ENCODE results near the gene GRM8.

- TF ChIP-seq SMC3 (IDR thresholded peaks at IDR 0.05) = no peak
- no peak for TF ChIP-seq CTCF (IDR thresholded peaks at IDR 0.05)
- no peak for TF ChIP-seq RAD21 (conservative IDR thresholded peaks at IDR 0.05 in 1 of 2, IDR thresholded peaks at IDR 0.05 in 1 of 2)
- no peak for TF ChIP-seq POLR2A (IDR thresholded peaks at IDR 0.05; ENCODE audit: low read length)
- TF ChIP-seq FOSL2 (IDR thresholded peaks at IDR 0.05) = no peak
- TF ChIP-seq FOSL2 (CRISPR knock-in tag; IDR thresholded peaks at IDR 0.05) = no peak
- no peak for TF ChIP-seq PHF8 (IDR thresholded peaks at IDR 0.05; ENCODE audit: borderline replicate concordance, low read depth)
- TF ChIP-seq TP53 (CRISPR knock-in tag; IDR thresholded peaks at IDR 0.05) = no peak
- TF ChIP-seq KDM1A (IDR thresholded peaks at IDR 0.05; ENCODE audit: low read depth) = no peak
- TF ChIP-seq BCL3 (IDR thresholded peaks at IDR 0.05) = no peak
- TF ChIP-seq REST (IDR thresholded peaks at IDR 0.05) = no peak
- no peak for TF ChIP-seq HES2 (IDR thresholded peaks at IDR 0.05)
- no peak for TF ChIP-seq USF2 (IDR thresholded peaks at IDR 0.05)
- TF ChIP-seq ESRRA (IDR thresholded peaks at IDR 0.05; ENCODE audit: borderline replicate concordance, low read length) = no peak
Observed at GRCh38 chr7:126605056-126605455, 647.7 kb downstream of the GRM8 start.
